Measurements from ENCODE around the gene CRIP1.

Gene CRIP1

DNA sequence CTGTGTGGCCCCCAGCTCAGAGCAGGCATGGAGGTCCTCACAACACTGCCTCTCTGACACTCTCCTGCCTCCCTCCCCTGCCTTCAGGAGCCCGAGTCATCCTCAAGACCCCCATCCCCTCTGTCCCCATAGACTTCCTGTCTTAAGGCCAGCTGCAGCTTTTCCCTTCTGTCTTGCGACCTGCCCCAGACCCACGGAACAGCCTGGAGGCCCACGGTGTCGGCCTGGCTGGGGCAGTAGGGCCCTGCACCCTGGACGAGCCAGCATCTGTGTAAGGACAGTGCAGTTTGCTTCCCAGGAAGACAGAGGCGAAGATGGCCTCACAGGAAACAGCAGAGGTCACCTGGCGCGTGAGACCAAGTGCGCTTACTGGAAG lies 14.0 kb downstream of the CRIP1 start:
- no peak overlapping the region for H2BK120ac ChIP-seq (ENCODE audit: low read depth, low read length)
- no peak overlapping the region for H3K27ac ChIP-seq (ENCODE audit: low read depth, low read length)
- H3K4me2 ChIP-seq (ENCODE audit: low read length), result no peak overlapping the region
- no peak overlapping the region for H3K18ac ChIP-seq (ENCODE audit: low read length)
- no peaks in the 10 kb centered on the region for H3K79me1 ChIP-seq (ENCODE audit: low read length)
- no peak overlapping the region for H4K5ac ChIP-seq (ENCODE audit: low read length)
- no peak overlapping the region for H2BK5ac ChIP-seq (ENCODE audit: low read length)
- no peaks in the 10 kb centered on the region for H3K79me2 ChIP-seq (ENCODE audit: control insufficient read depth, insufficient read depth, low read length)
- no peak overlapping the region for H3K56ac ChIP-seq (ENCODE audit: low read length)
- no peak overlapping the region for H4K8ac ChIP-seq (ENCODE audit: low read depth, low read length)
- no peaks in the 10 kb centered on the region for H3K36me3 ChIP-seq (ENCODE audit: control insufficient read depth, insufficient read depth, low read length)
- no peaks in the 10 kb centered on the region for H3K4me1 ChIP-seq (ENCODE audit: control insufficient read depth, low read depth, low read length)
- H3K4me3 ChIP-seq (ENCODE audit: low read length), result no peak overlapping the region
- no CpG with 5 or more reads among the region's 10 CpGs for WGBS (ENCODE audit: extremely low coverage, insufficient coverage, low lambda C conversion rate)
- no peak overlapping the region for H3K4ac ChIP-seq (ENCODE audit: low read depth, low read length)
- no peak overlapping the region for H2AK5ac ChIP-seq (ENCODE audit: low read length)
- no peak for DNase-seq
- H3K9ac ChIP-seq (ENCODE audit: low read length), result no peak overlapping the region
- H3K23ac ChIP-seq (ENCODE audit: low read length), result no peak overlapping the region
- H2BK15ac ChIP-seq (replicated peaks; ENCODE audit: low read depth), result no peak overlapping the region
- H3K27me3 ChIP-seq (ENCODE audit: insufficient read depth, low read length, poor library complexity), result no peaks in the 10 kb centered on the region

DNA sequence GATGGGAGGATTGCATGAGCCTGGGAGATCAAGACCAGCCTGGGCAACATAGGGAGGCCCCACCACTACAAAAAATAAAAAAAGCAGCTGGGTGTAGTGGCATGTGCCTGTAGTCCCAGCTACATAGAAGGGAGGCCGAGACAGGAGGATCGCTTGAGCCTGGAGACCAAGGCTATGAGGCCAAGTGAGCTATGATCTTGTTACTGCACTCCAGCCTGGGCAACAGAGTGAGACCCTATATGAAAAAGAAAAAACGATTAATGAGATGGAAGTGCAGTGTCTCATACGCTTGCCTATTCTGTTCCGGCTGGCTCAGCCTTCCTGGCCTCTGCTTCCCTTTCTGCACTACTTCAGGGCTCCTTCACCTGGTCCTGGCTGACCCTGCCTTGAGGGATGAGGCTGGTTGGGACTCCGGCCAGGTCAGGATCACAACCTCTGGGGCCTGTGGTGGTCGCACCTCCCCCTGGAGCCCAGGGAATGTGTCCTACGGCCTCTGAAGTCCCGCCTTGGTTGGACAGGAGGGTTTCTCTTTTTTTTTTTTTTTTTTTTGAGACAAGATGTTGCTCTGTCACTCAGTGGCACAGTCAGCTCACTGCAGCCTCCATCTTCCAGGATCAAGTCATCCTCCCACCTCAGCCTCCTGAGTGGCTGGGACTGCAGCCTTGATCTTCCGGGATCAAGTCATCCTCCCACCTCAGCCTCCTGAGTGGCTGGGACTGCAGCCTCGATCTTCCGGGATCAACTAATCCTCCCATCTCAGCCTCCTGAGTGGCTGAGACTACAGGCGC lies 15.0 kb downstream of the CRIP1 start:
- WGBS (ENCODE audit: extremely low coverage, insufficient coverage, low lambda C conversion rate), result no CpG with 5 or more reads among the region's 13 CpGs
- no peak overlapping the region for H2BK15ac ChIP-seq (replicated peaks; ENCODE audit: low read depth)
- no peaks in the 10 kb centered on the region for H3K4me1 ChIP-seq (ENCODE audit: control insufficient read depth, low read depth, low read length)
- no peak overlapping the region for H3K9ac ChIP-seq (ENCODE audit: low read length)
- no peak overlapping the region for H2BK5ac ChIP-seq (ENCODE audit: low read length)
- H3K4me2 ChIP-seq (ENCODE audit: low read length), result no peak overlapping the region
- no peak for DNase-seq
- no peaks in the 10 kb centered on the region for H3K36me3 ChIP-seq (ENCODE audit: control insufficient read depth, insufficient read depth, low read length)
- H2AK5ac ChIP-seq (ENCODE audit: low read length), result no peak overlapping the region
- H3K4ac ChIP-seq (ENCODE audit: low read depth, low read length), result no peak overlapping the region
- no peak overlapping the region for H3K56ac ChIP-seq (ENCODE audit: low read length)
- no peak overlapping the region for H4K5ac ChIP-seq (ENCODE audit: low read length)
- no peaks in the 10 kb centered on the region for H3K79me1 ChIP-seq (ENCODE audit: low read length)
- H2BK120ac ChIP-seq (ENCODE audit: low read depth, low read length), result no peak overlapping the region
- no peaks in the 10 kb centered on the region for H3K79me2 ChIP-seq (ENCODE audit: control insufficient read depth, insufficient read depth, low read length)
- no peak overlapping the region for H3K23ac ChIP-seq (ENCODE audit: low read length)
- no peak overlapping the region for H4K8ac ChIP-seq (ENCODE audit: low read depth, low read length)
- H3K27ac ChIP-seq (ENCODE audit: low read depth, low read length), result no peak overlapping the region
- H3K27me3 ChIP-seq (ENCODE audit: insufficient read depth, low read length, poor library complexity), result no peaks in the 10 kb centered on the region
- H3K18ac ChIP-seq (ENCODE audit: low read length), result no peak overlapping the region
- no peak overlapping the region for H3K4me3 ChIP-seq (ENCODE audit: low read length)

DNA sequence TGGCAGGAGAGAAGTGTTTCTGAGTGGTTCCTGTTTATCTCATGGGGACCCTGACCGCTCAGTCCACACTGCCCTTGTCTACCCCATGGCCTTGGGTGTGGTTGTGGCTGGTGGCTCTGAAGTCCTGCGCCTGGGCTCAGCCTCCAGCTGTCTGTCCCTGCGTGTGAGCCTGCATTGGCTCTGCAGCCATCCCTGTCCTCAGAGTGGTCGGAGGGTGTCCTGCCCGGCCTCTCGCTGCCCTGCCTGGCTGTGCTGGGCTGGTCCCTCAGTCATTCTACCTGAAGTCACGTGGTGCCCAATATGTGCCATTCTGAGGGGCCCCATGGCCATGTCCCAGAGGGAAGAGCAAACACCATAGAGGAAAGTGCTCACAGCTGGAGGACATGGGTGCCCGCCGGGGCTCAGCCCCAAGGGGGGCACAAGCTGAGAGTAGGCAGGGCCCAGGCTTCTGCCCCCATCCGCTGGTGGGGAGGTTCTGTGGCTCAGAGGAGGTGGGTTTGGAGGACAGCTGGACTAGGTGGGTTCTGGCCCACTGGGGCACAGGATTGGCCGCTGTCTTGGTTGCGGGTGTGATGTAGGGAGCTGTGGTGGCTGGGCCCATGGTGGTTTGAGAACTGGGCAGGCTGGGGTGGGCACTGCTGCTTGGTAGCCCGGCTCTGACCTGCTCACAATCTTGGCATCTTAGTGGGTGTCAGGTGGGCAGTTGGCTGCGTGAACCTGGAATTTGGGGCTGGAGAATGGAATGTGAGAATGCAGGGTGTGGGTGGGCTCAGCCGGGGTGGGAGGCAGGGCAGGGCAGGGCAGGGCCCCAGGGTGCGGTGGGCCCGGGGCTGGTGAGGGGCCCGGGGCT lies 16.0 kb downstream of the CRIP1 start:
- no peak overlapping the region for H3K9ac ChIP-seq (ENCODE audit: low read length)
- H3K56ac ChIP-seq (ENCODE audit: low read length), result no peak overlapping the region
- no peak overlapping the region for H3K18ac ChIP-seq (ENCODE audit: low read length)
- no peaks in the 10 kb centered on the region for H3K79me2 ChIP-seq (ENCODE audit: control insufficient read depth, insufficient read depth, low read length)
- no peaks in the 10 kb centered on the region for H3K27me3 ChIP-seq (ENCODE audit: insufficient read depth, low read length, poor library complexity)
- no peak overlapping the region for H4K8ac ChIP-seq (ENCODE audit: low read depth, low read length)
- no peak overlapping the region for H3K4me2 ChIP-seq (ENCODE audit: low read length)
- no peak overlapping the region for H2AK5ac ChIP-seq (ENCODE audit: low read length)
- no peaks in the 10 kb centered on the region for H3K36me3 ChIP-seq (ENCODE audit: control insufficient read depth, insufficient read depth, low read length)
- no peak overlapping the region for H2BK15ac ChIP-seq (replicated peaks; ENCODE audit: low read depth)
- H3K4me1 ChIP-seq (ENCODE audit: control insufficient read depth, low read depth, low read length), result no peaks in the 10 kb centered on the region
- H3K4me3 ChIP-seq (ENCODE audit: low read length), result no peak overlapping the region
- H2BK120ac ChIP-seq (ENCODE audit: low read depth, low read length), result no peak overlapping the region
- no CpG with 5 or more reads among the region's 18 CpGs for WGBS (ENCODE audit: extremely low coverage, insufficient coverage, low lambda C conversion rate)
- H3K23ac ChIP-seq (ENCODE audit: low read length), result no peak overlapping the region
- no peak for DNase-seq
- no peak overlapping the region for H4K5ac ChIP-seq (ENCODE audit: low read length)
- H2BK5ac ChIP-seq (ENCODE audit: low read length), result no peak overlapping the region
- H3K79me1 ChIP-seq (ENCODE audit: low read length), result no peaks in the 10 kb centered on the region
- H3K4ac ChIP-seq (ENCODE audit: low read depth, low read length), result no peak overlapping the region
- H3K27ac ChIP-seq (ENCODE audit: low read depth, low read length), result no peak overlapping the region

DNA sequence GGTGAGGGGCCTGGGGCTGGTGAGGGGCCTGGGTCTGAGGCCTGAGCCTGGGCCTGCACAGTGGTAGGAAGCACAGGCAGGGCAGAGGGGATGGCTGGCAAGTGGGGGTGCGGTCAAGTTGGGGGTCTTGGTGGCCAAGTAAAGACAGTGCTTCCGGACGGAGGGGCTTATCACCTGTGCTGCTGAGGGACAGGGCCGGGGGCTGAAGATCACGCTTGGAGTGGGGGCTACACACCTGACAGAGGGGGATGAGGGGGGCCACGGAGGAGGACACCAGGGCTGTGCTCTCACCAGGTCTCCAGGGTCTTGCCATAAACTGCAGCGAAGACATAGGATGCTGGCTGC lies 16.6 kb downstream of the CRIP1 start:
- Histone ChIP-seq H2AK5ac (ENCODE audit: low read length) (no peak overlapping the region), H3K4me3 (ENCODE audit: low read length) (no peak overlapping the region), H3K23ac (ENCODE audit: low read length) (no peak overlapping the region), H3K36me3 (ENCODE audit: control insufficient read depth, insufficient read depth, low read length) (no peaks in the 10 kb centered on the region), H4K8ac (ENCODE audit: low read depth, low read length) (no peak overlapping the region), H3K79me2 (ENCODE audit: control insufficient read depth, insufficient read depth, low read length) (no peaks in the 10 kb centered on the region), H3K4me2 (ENCODE audit: low read length) (no peak overlapping the region), H3K56ac (ENCODE audit: low read length) (no peak overlapping the region), H3K4ac (ENCODE audit: low read depth, low read length) (no peak overlapping the region), H3K9ac (ENCODE audit: low read length) (no peak overlapping the region), H2BK120ac (ENCODE audit: low read depth, low read length) (no peak overlapping the region), H2BK5ac (ENCODE audit: low read length) (no peak overlapping the region), H3K27me3 (ENCODE audit: insufficient read depth, low read length, poor library complexity) (no peaks in the 10 kb centered on the region), H4K5ac (ENCODE audit: low read length) (no peak overlapping the region), H3K27ac (ENCODE audit: low read depth, low read length) (no peak overlapping the region), H3K79me1 (ENCODE audit: low read length) (no peaks in the 10 kb centered on the region), H3K18ac (ENCODE audit: low read length) (no peak overlapping the region), H2BK15ac (replicated peaks; ENCODE audit: low read depth) (no peak overlapping the region), H3K4me1 (ENCODE audit: control insufficient read depth, low read depth, low read length) (no peaks in the 10 kb centered on the region)
- WGBS (ENCODE audit: extremely low coverage, insufficient coverage, low lambda C conversion rate), result no CpG with 5 or more reads among the region's 7 CpGs
- no peak for DNase-seq

DNA sequence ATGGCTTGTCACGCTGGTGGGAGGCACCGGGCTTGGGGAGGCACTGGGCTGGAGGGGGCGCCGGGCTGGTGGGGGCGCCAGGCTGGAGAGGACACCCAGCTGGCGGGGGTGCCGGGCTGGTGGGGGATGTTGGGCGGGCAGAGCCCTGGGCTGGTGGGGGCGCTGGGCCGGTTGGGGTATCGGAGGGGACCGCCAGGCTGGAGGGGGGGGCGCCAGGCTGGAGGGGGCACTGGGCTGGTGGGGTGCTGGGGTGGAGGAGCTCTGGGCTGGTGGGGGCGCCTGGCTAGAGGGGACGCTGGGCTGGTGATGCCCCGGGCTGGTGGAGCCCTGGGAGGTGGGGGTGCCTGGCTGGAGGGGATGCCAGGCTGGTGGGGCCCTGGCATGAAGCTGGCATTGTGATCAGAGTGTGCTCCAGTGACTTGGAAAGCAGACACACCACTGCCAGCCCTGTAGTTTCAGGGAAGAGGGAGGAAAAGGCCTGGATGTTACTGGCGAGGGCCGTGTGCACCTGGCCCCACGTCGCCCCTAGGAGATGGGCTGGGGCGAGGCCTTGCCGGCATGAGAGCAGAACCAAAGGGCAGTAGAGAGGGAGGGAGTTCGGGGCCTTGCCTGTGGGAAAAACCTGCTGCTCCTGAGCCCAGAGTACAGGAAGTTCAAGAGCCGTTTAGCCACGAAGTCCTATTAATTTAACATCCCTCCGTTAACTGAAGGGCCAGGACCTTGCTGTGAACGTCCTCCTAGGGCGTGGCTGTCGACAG lies 17.4 kb downstream of the CRIP1 start:
- no peak overlapping the region for H3K4me2 ChIP-seq (ENCODE audit: low read length)
- H3K18ac ChIP-seq (ENCODE audit: low read length), result no peak overlapping the region
- no peaks in the 10 kb centered on the region for H3K4me1 ChIP-seq (ENCODE audit: control insufficient read depth, low read depth, low read length)
- no peak overlapping the region for H2BK5ac ChIP-seq (ENCODE audit: low read length)
- no peak overlapping the region for H3K56ac ChIP-seq (ENCODE audit: low read length)
- WGBS (ENCODE audit: extremely low coverage, insufficient coverage, low lambda C conversion rate), result no CpG with 5 or more reads among the region's 29 CpGs
- H2BK15ac ChIP-seq (replicated peaks; ENCODE audit: low read depth), result no peak overlapping the region
- no peaks in the 10 kb centered on the region for H3K36me3 ChIP-seq (ENCODE audit: control insufficient read depth, insufficient read depth, low read length)
- no peak overlapping the region for H3K4me3 ChIP-seq (ENCODE audit: low read length)
- H3K23ac ChIP-seq (ENCODE audit: low read length), result no peak overlapping the region
- H3K27me3 ChIP-seq (ENCODE audit: insufficient read depth, low read length, poor library complexity), result no peaks in the 10 kb centered on the region
- H3K79me2 ChIP-seq (ENCODE audit: control insufficient read depth, insufficient read depth, low read length), result no peaks in the 10 kb centered on the region
- no peak overlapping the region for H3K9ac ChIP-seq (ENCODE audit: low read length)
- no peak overlapping the region for H4K5ac ChIP-seq (ENCODE audit: low read length)
- H3K79me1 ChIP-seq (ENCODE audit: low read length), result no peaks in the 10 kb centered on the region
- no peak overlapping the region for H2AK5ac ChIP-seq (ENCODE audit: low read length)
- H3K4ac ChIP-seq (ENCODE audit: low read depth, low read length), result no peak overlapping the region
- no peak overlapping the region for H2BK120ac ChIP-seq (ENCODE audit: low read depth, low read length)
- no peak for DNase-seq
- no peak overlapping the region for H3K27ac ChIP-seq (ENCODE audit: low read depth, low read length)
- H4K8ac ChIP-seq (ENCODE audit: low read depth, low read length), result no peak overlapping the region
